Thyroid gland (tissue), 4 donors: ENCODE results near the gene USP8.

Source experiments
- POLR2A ChIP-seq, 2 donors: fragments of 450-650 bp; IDR thresholded peaks; one replicate each; pipeline ENCODE4 v1.6.1; 2017; ENCODE audit warnings: antibody characterized with exemption in 2 of 2, mild to moderate bottlenecking in 2 of 2, moderate library complexity in 1 of 2
- TF ChIP-seq, protein P1 (sequence below), 6 experiments: fragments of 200-600 bp in 3 of 6; fragments of 450-650 bp in 3 of 6; sonication (generic) in 3 of 6; IDR thresholded peaks; one replicate each; pipeline ENCODE4 v1.5.1; 2016 to 2019; ENCODE audit warnings: antibody characterized with exemption in 6 of 6, mild to moderate bottlenecking in 2 of 6, inconsistent platforms in 1 of 6, moderate library complexity in 1 of 6

- TF ChIP-seq POLR2A (IDR thresholded peaks at IDR 0.05): no peak
- TF ChIP-seq, protein P1, sequence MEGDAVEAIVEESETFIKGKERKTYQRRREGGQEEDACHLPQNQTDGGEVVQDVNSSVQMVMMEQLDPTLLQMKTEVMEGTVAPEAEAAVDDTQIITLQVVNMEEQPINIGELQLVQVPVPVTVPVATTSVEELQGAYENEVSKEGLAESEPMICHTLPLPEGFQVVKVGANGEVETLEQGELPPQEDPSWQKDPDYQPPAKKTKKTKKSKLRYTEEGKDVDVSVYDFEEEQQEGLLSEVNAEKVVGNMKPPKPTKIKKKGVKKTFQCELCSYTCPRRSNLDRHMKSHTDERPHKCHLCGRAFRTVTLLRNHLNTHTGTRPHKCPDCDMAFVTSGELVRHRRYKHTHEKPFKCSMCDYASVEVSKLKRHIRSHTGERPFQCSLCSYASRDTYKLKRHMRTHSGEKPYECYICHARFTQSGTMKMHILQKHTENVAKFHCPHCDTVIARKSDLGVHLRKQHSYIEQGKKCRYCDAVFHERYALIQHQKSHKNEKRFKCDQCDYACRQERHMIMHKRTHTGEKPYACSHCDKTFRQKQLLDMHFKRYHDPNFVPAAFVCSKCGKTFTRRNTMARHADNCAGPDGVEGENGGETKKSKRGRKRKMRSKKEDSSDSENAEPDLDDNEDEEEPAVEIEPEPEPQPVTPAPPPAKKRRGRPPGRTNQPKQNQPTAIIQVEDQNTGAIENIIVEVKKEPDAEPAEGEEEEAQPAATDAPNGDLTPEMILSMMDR (IDR thresholded peaks at IDR 0.05): no peak
These were observed 61.2 kb downstream of the USP8 start for GRCh38 chr15:50485389-50485788.
